Measurements from ENCODE around the gene PLEKHG2. TPM values are rescaled to one million over a fixed set of nuclear protein-coding genes. Genes with fewer than 3 reads are reported as not detected.
A peak's percentile ranks its signal among the peaks of the same experiment; 100 is the strongest.

PLEKHG2 gene
- polyA plus RNA-seq, 2 of the 4 experiments (the other 2 are of a cell fraction): 21.6 to 41.7 TPM

DNA sequence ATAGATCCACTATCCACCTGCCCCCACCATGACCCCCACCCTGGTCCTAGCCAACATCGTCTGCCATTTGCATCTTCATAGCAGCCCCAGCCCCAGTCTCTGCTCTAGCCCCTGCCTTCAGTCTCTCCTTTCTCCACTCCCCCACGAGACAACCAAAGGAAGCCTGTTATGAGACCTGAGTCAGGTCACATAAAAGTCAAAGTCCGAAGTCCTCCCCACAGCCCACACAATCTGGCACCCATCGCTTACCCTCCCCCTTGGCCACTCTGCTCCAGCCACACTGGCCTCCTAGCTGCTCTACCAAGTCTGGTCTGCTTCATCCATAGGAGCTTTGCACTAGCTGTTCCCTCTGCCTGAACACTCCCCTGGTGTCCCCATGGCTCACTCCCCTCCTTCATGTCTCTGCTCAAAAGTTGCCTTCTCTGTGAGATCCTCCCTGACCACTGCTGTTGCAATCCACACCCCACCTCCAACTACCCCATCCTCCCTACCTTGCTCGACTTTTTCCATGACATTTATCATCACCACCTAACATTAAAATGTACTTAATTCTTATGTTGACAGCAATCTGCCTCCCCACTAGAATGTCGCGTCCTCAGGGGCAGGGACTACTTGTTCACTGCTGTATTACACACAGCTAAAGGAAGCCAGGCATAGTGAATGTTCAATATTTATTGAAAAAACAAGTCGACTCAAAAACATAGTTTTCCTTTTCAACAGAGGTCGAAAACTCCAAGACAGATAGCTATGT, 1.2 kb upstream of the PLEKHG2 start (continued):
- TF ChIP-seq CHD2 (IDR thresholded peaks at IDR 0.05; ENCODE audit: low read length, partially characterized antibody) (peak; percentile 11), PHF8 (IDR thresholded peaks at IDR 0.05; ENCODE audit: borderline replicate concordance, low read depth) (no peak), BHLHE40 (IDR thresholded peaks at IDR 0.05; ENCODE audit: low read depth, low read length) (no peak), HEYL (CRISPR knock-in tag; IDR thresholded peaks at IDR 0.05) (no peak), MAFK (IDR thresholded peaks at IDR 0.05; ENCODE audit: partially characterized antibody) (no peak), ELK1 (IDR thresholded peaks at IDR 0.05; ENCODE audit: low read depth, low read length) (0 out of 2 replicates have a peak, but pooled peaks have one; percentile 32), TP53 (CRISPR knock-in tag; IDR thresholded peaks at IDR 0.05) (peak; percentile 72; the same call in 1 of the 2 replicates), ATOH8 (CRISPR knock-in tag; IDR thresholded peaks at IDR 0.05; ENCODE audit: low read depth) (no peak; the same call in 1 of the 2 replicates)
- TF ChIP-seq, protein P1, sequence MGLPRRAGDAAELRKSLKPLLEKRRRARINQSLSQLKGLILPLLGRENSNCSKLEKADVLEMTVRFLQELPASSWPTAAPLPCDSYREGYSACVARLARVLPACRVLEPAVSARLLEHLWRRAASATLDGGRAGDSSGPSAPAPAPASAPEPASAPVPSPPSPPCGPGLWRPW (IDR thresholded peaks at IDR 0.05): no peak

GRCh38 chr19:39411832-39412099, 703 bp upstream of the PLEKHG2 start:
- ATAC-seq: peak; percentile 23 to 57
- Histone ChIP-seq H3K9me3 (no peaks in the 10 kb centered on the region), H3K27ac (peak overlapping the region; percentile 94 to 99), H3K4me2 (peak overlapping the region; percentile 95), H3K4me1 (peaks cover 43% of the 10 kb centered on the region), H3K4me3 (peak overlapping the region; percentile 76)
- peak; percentile 97 to 98 for DNase-seq (ENCODE audit: low read depth in 1 of 2, low spot score in 1 of 2)
- POLR2A ChIA-PET: interaction anchor here (0.6 to 2.3 kb wide), 11 partner anchors 9 to 65 kb away, joined by 3 to 45 read pairs (median 9); partner anchors contain the start of genes MED29, PAF1 and RPS16
- TF ChIP-seq HOXB5 (CRISPR knock-in tag; IDR thresholded peaks at IDR 0.05) (no peak), RAD21 (conservative IDR thresholded peaks at IDR 0.05 in 1 of 2, IDR thresholded peaks at IDR 0.05 in 1 of 2) (peak; percentile 100), SMC3 (IDR thresholded peaks at IDR 0.05) (peak; percentile 100), MAX (IDR thresholded peaks at IDR 0.05) (no peak), KDM5A (IDR thresholded peaks at IDR 0.05) (no peak), CTCF (IDR thresholded peaks at IDR 0.05) (peak; percentile 100)
- CTCF ChIA-PET: interaction anchor here (0.6 to 2.3 kb wide), 68 partner anchors 12 to 1009 kb away, joined by 3 to 484 read pairs (median 4); partner anchors contain the start of genes EID2B, FAM98C, GMFG and MED29
- 2% methylated on average over 7 of the region's 7 CpGs for WGBS (ENCODE audit: missing lambda C conversion rate)
- FAIRE-seq: no peak

GRCh38 chr19:39412867-39413271, 400 bp downstream of the PLEKHG2 start:
- ChIA-PET CTCF (interaction anchor here (0.7 to 23.5 kb wide), 28 partner anchors 12 to 1010 kb away, joined by 3 to 484 read pairs (median 10); partner anchors contain the start of genes FAM98C, MED29, PAF1 and RPS16), POLR2A (interaction anchor here (0.9 to 4.7 kb wide), 10 partner anchors 11 to 71 kb away, joined by 3 to 102 read pairs (median 20); partner anchors contain the start of genes MED29, PAF1, RPS16 and SAMD4B)
- 2% methylated on average over 24 of the region's 24 CpGs for WGBS (ENCODE audit: missing lambda C conversion rate)
- Histone ChIP-seq H3K4me2 (peak overlapping the region; percentile 89), H3K4me3 (peak overlapping the region; percentile 67), H3K9me3 (no peaks in the 10 kb centered on the region), H3K27ac (peak overlapping the region; percentile 89 to 94), H3K4me1 (peaks cover 43% of the 10 kb centered on the region)
- DNase-seq (ENCODE audit: low read depth in 1 of 2, low spot score in 1 of 2): no peak
- FAIRE-seq: no peak
- ATAC-seq: no peak
- TF ChIP-seq FOSL2 (IDR thresholded peaks at IDR 0.05): no peak
- no peak for TF ChIP-seq FOSL2 (CRISPR knock-in tag; IDR thresholded peaks at IDR 0.05)
- no peak for TF ChIP-seq MAFK (IDR thresholded peaks at IDR 0.05; ENCODE audit: partially characterized antibody)
- TF ChIP-seq POLR2AphosphoS2 (conservative IDR thresholded peaks at IDR 0.05; ENCODE audit: low read length): no peak
- peak; percentile 44; the same call in 2 of the 3 replicates for TF ChIP-seq CTCF (IDR thresholded peaks at IDR 0.05)
- no peak for TF ChIP-seq HDAC2 (IDR thresholded peaks at IDR 0.05)
- TF ChIP-seq SREBF2 (IDR thresholded peaks at IDR 0.05): no peak; the same call in 1 of the 2 replicates
- TF ChIP-seq JUN (IDR thresholded peaks at IDR 0.05): no peak
- no peak for TF ChIP-seq KDM1A (IDR thresholded peaks at IDR 0.05; ENCODE audit: low read depth)
- TF ChIP-seq, protein P2, sequence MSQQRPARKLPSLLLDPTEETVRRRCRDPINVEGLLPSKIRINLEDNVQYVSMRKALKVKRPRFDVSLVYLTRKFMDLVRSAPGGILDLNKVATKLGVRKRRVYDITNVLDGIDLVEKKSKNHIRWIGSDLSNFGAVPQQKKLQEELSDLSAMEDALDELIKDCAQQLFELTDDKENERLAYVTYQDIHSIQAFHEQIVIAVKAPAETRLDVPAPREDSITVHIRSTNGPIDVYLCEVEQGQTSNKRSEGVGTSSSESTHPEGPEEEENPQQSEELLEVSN (IDR thresholded peaks at IDR 0.05; ENCODE audit: borderline replicate concordance, low read depth): no peak
- no peak for TF ChIP-seq NFE2L2 (conservative IDR thresholded peaks at IDR 0.05; ENCODE audit: low read length)
- no peak for TF ChIP-seq BCL3 (IDR thresholded peaks at IDR 0.05)

Data from A549 (cell line).